PC-9 (cell line): ENCODE results near the gene IL31RA. TPM values are rescaled to one million over a fixed set of nuclear protein-coding genes. Genes with fewer than 3 reads are reported as not detected.

Source experiments
- BruUV-seq: library from RNA; stranded (reverse); fragments of 400-500 nt; replicated peaks from 2 replicates; lab custom pipeline; 2021; lab: Mats Ljungman, UMichigan
- CTCF ChIA-PET: fragments of 300-600 bp; sonication (Branson Sonifier 250); formaldehyde crosslinking; loops from one replicate; lab custom pipeline; 2022; ENCODE audit warnings: antibody characterized with exemption; lab: Charles Lee
- POLR2A ChIA-PET: fragments of 300-600 bp; sonication (Branson Sonifier 250); formaldehyde crosslinking; loops from one replicate; lab custom pipeline; 2022; ENCODE audit warnings: antibody characterized with exemption; ENCODE audit not compliant: unreplicated experiment; lab: Charles Lee
- DNase-seq, 2 experiments: peaks; one replicate each; pipeline versions ENCODE4 v3.0.0 to v3.0.0-alpha.2; 2015 to 2022; ENCODE audit warnings: mixed read lengths in 1 of 2
- H2AFZ ChIP-seq: fragments of 200-600 bp; sonication (generic); 2 replicates; pipeline ENCODE4 v1.8.1; 2017; ENCODE audit warnings: antibody characterized with exemption
- H3F3A ChIP-seq: fragments of 200-600 bp; sonication (generic); 2 replicates; pipeline ENCODE4 v1.8.1; 2017; ENCODE audit warnings: antibody characterized with exemption, mild to moderate bottlenecking, low read depth; ENCODE audit not compliant: insufficient read depth
- H3K27ac ChIP-seq: fragments of 200-600 bp; sonication (generic); 2 replicates; pipeline ENCODE4 v1.6.1; 2016; ENCODE audit warnings: mixed run types
- H3K27me3 ChIP-seq: fragments of 200-600 bp; sonication (generic); 2 replicates; pipeline ENCODE4 v1.6.1; 2016; ENCODE audit warnings: low read depth, mixed run types; ENCODE audit not compliant: insufficient read depth
- H3K36me3 ChIP-seq: fragments of 200-600 bp; sonication (generic); 2 replicates; pipeline ENCODE4 v1.6.1; 2016; ENCODE audit warnings: low read depth, mixed run types
- H3K4me1 ChIP-seq: fragments of 200-600 bp; sonication (generic); replicated peaks from 2 replicates; pipeline ENCODE4 v1.6.1; 2016; ENCODE audit warnings: mixed run types; ENCODE audit not compliant: insufficient read depth
- H3K4me2 ChIP-seq: fragments of 200-600 bp; sonication (generic); 2 replicates; pipeline ENCODE4 v1.6.1; 2017; ENCODE audit warnings: mixed run types
- H3K4me3 ChIP-seq: fragments of 200-600 bp; sonication (generic); 2 replicates; pipeline ENCODE4 v1.6.1; 2016; ENCODE audit warnings: mixed run types
- H3K79me2 ChIP-seq: fragments of 200-600 bp; sonication (generic); 2 replicates; pipeline ENCODE4 v1.6.1; 2017; ENCODE audit warnings: low read depth, mixed run types
- H3K9me2 ChIP-seq: fragments of 200-600 bp; sonication (generic); 2 replicates; pipeline ENCODE4 v1.8.1; 2017; ENCODE audit warnings: mild to moderate bottlenecking; ENCODE audit not compliant: insufficient read depth
- H3K9me3 ChIP-seq: fragments of 200-600 bp; sonication (generic); 2 replicates; pipeline ENCODE4 v1.8.1; 2016; ENCODE audit warnings: low read depth; ENCODE audit not compliant: insufficient read depth
- H4K20me1 ChIP-seq: fragments of 200-600 bp; sonication (generic); 2 replicates; pipeline ENCODE4 v1.8.1; 2017; ENCODE audit not compliant: insufficient read depth
- CTCF ChIP-seq: fragments of 200-600 bp; sonication (generic); conservative IDR thresholded peaks from 2 replicates; pipeline ENCODE4 v1.6.1; 2017; ENCODE audit warnings: mixed run types, antibody characterized with exemption, mild to moderate bottlenecking, moderate library complexity
- EZH2 ChIP-seq: fragments of 200-600 bp; sonication (generic); IDR thresholded peaks from 2 replicates; pipeline ENCODE4 v1.8.0; 2017; ENCODE audit warnings: antibody characterized with exemption, low read depth
- intact Hi-C: fragments of 100-400 bp; cut with micrococcal nuclease; formaldehyde crosslinking; loops from one replicate; pipeline ENCODE4 v1.10.0; 2022; ENCODE audit not compliant: unreplicated experiment
- total RNA-seq: library from RNA; stranded (reverse); gene quantifications from 2 replicates; pipeline ENCODE4 v1.2.3, GENCODE V29; 2021

Gene IL31RA
- total RNA-seq, 1 experiment from 2014 or later, result 2.0 TPM

- no peak overlapping the region for H3K4me3 ChIP-seq
- H3F3A ChIP-seq, result peaks cover 5% of the 10 kb centered on the region; the same call in 1 of the 2 replicates
- H3K79me2 ChIP-seq, result no peaks in the 10 kb centered on the region
- no peak overlapping the region for H3K4me2 ChIP-seq
- TF ChIP-seq EZH2 (no peak), CTCF (no peak)
- no peak overlapping the region for H3K27ac ChIP-seq
- H2AFZ ChIP-seq, result no peak overlapping the region
- DNase-seq, result no peak
- intact Hi-C loops, result no loop called here
- H3K9me2 ChIP-seq, result no peaks in the 10 kb centered on the region
- H3K27me3 ChIP-seq, result no peaks in the 10 kb centered on the region
- no peaks in the 10 kb centered on the region for H3K36me3 ChIP-seq
- ChIA-PET CTCF (interaction anchor here (0.7 kb wide), 1 partner anchor 225 kb away, joined by 8 read pairs; no protein-coding TSS in a partner anchor), POLR2A (no interaction called here)
- peaks cover 13% of the 10 kb centered on the region for H3K4me1 ChIP-seq
- no TSS peak for BruUV-seq
- H4K20me1 ChIP-seq, result no peaks in the 10 kb centered on the region
- H3K9me3 ChIP-seq, result no peaks in the 10 kb centered on the region
Observed at GRCh38 chr5:55929020-55929799, 78.1 kb downstream of the IL31RA start.

- Histone ChIP-seq H3K36me3 (no peaks in the 10 kb centered on the region), H3F3A (peaks cover 17% of the 10 kb centered on the region), H3K9me3 (no peaks in the 10 kb centered on the region), H2AFZ (no peak overlapping the region), H3K27ac (no peak overlapping the region), H3K4me3 (no peak overlapping the region), H3K27me3 (no peaks in the 10 kb centered on the region), H4K20me1 (no peaks in the 10 kb centered on the region), H3K79me2 (no peaks in the 10 kb centered on the region), H3K9me2 (no peaks in the 10 kb centered on the region), H3K4me1 (peaks cover 23% of the 10 kb centered on the region), H3K4me2 (no peak overlapping the region)
- intact Hi-C loops, result loop anchor here (10.0 kb wide), 2 partner anchors 942 to 1342 kb away; no protein-coding TSS in a partner anchor
- no TSS peak for BruUV-seq
- CTCF ChIA-PET, result no interaction called here
- DNase-seq, result no peak
- POLR2A ChIA-PET, result no interaction called here
- TF ChIP-seq EZH2 (no peak), CTCF (no peak)
Observed at GRCh38 chr5:55932700-55933099, 81.5 kb downstream of the IL31RA start.

DNA sequence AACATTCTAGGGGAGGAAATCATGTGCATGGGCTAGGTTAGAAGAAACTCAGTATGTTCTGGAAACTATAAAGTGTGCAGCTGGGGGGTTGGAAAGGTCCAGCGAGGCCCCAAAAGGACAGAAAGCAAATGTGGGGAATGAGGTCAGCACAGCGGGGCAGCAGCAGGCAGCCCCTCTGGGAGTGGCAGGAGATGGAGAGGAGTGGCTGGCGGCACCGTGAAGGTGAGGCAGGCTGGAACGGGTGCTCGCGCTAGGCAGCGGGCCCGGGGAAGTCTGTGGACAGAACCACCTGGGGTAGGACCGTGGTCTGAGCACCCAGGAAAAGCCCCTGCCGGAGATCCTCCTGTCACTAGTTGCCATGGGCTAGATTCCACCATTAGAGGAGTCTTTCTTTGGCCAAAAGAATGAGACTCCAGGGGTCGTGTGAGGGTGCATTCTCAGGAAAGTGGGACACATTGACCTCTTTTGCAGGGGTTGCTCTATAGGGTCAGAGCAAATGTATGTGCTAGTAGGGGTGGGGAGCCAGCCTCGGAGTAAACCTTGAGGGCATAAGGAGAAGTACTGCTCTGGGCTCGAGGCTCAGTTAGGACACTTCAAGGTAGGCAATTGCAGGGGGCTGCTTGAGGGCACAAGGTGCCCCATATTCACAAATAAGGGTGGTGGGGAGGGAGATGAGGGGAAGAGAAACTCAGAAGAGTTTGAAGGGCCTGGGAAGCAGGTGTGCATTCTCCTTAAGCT, 82.4 kb downstream of the IL31RA start:
- H3K27me3 ChIP-seq, result no peaks in the 10 kb centered on the region
- CTCF ChIA-PET, result no interaction called here
- H3K27ac ChIP-seq, result peak overlapping the region; percentile 15; the same call in 1 of the 2 replicates
- H3K9me3 ChIP-seq, result no peaks in the 10 kb centered on the region
- H3K4me1 ChIP-seq, result peaks cover 23% of the 10 kb centered on the region
- no TSS peak for BruUV-seq
- H3K36me3 ChIP-seq, result no peaks in the 10 kb centered on the region
- no peak for TF ChIP-seq EZH2
- no peak overlapping the region for H2AFZ ChIP-seq
- no peak overlapping the region for H3K4me3 ChIP-seq
- peak overlapping the region; percentile 50 for H3K4me2 ChIP-seq
- intact Hi-C loops, result loop anchor here (10.0 kb wide), 2 partner anchors 941 to 1341 kb away; no protein-coding TSS in a partner anchor
- no peaks in the 10 kb centered on the region for H3K9me2 ChIP-seq
- H3F3A ChIP-seq, result peaks cover 22% of the 10 kb centered on the region
- H3K79me2 ChIP-seq, result no peaks in the 10 kb centered on the region
- POLR2A ChIA-PET, result no interaction called here
- DNase-seq, result no peak
- no peaks in the 10 kb centered on the region for H4K20me1 ChIP-seq
